ENCODE results near the gene PAWR. TPM values are rescaled to one million over a fixed set of nuclear protein-coding genes. Genes with fewer than 3 reads are reported as not detected.
A peak's percentile ranks its signal among the peaks of the same experiment; 100 is the strongest.

Gene PAWR
- total RNA-seq, 1 experiment from 2014 or later: 204 TPM

DNA sequence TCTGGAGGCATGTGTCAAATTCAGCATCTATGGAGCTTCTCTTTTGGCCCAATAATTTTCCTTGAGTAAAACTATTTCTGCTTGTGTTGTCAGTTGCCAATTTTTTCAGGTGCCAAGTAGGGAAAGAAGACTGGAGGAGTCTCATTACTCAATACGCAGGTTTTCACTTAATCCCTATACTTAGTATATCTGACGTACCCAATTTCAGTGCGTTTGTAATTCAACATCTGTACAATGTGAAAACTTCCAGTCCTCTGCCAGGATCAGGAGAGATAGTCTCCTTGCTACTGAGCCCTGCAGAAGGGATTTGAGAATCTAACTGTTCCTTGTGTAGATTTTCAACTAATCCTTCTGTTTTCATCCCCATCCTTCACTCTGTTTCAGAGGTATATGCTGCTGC lies 5.7 kb upstream of the PAWR start:
- peaks cover 32% of the 10 kb centered on the region for H3K4me1 ChIP-seq (replicated peaks; ENCODE audit: insufficient read depth)
- CTCF ChIA-PET: no interaction called here
- peaks cover 16% of the 10 kb centered on the region for H3K79me2 ChIP-seq (ENCODE audit: low read depth)
- H3K27ac ChIP-seq: no peak overlapping the region
- no peak overlapping the region for H3K4me3 ChIP-seq
- BruUV-seq (replicated peaks): no TSS peak
- no peaks in the 10 kb centered on the region for H3K27me3 ChIP-seq (ENCODE audit: insufficient read depth, low read depth)
- POLR2A ChIA-PET (ENCODE audit: unreplicated experiment): no interaction called here
- no peak for TF ChIP-seq EZH2 (IDR thresholded peaks at IDR 0.05; ENCODE audit: low read depth)
- TF ChIP-seq, protein P1, sequence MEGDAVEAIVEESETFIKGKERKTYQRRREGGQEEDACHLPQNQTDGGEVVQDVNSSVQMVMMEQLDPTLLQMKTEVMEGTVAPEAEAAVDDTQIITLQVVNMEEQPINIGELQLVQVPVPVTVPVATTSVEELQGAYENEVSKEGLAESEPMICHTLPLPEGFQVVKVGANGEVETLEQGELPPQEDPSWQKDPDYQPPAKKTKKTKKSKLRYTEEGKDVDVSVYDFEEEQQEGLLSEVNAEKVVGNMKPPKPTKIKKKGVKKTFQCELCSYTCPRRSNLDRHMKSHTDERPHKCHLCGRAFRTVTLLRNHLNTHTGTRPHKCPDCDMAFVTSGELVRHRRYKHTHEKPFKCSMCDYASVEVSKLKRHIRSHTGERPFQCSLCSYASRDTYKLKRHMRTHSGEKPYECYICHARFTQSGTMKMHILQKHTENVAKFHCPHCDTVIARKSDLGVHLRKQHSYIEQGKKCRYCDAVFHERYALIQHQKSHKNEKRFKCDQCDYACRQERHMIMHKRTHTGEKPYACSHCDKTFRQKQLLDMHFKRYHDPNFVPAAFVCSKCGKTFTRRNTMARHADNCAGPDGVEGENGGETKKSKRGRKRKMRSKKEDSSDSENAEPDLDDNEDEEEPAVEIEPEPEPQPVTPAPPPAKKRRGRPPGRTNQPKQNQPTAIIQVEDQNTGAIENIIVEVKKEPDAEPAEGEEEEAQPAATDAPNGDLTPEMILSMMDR (conservative IDR thresholded peaks at IDR 0.05): no peak
- no peaks in the 10 kb centered on the region for H3K9me3 ChIP-seq (ENCODE audit: insufficient read depth, low read depth)
- H4K20me1 ChIP-seq (ENCODE audit: insufficient read depth): no peaks in the 10 kb centered on the region
- no peaks in the 10 kb centered on the region for H3K36me3 ChIP-seq (ENCODE audit: low read depth)
- H3K9me2 ChIP-seq (ENCODE audit: insufficient read depth): no peaks in the 10 kb centered on the region
- DNase-seq: no peak
- no peak overlapping the region for H2AFZ ChIP-seq
- H3K4me2 ChIP-seq: no peak overlapping the region
- peaks cover 26% of the 10 kb centered on the region for H3F3A ChIP-seq (ENCODE audit: insufficient read depth, low read depth)
- intact Hi-C loops (cut with micrococcal nuclease; ENCODE audit: unreplicated experiment): no loop called here

DNA sequence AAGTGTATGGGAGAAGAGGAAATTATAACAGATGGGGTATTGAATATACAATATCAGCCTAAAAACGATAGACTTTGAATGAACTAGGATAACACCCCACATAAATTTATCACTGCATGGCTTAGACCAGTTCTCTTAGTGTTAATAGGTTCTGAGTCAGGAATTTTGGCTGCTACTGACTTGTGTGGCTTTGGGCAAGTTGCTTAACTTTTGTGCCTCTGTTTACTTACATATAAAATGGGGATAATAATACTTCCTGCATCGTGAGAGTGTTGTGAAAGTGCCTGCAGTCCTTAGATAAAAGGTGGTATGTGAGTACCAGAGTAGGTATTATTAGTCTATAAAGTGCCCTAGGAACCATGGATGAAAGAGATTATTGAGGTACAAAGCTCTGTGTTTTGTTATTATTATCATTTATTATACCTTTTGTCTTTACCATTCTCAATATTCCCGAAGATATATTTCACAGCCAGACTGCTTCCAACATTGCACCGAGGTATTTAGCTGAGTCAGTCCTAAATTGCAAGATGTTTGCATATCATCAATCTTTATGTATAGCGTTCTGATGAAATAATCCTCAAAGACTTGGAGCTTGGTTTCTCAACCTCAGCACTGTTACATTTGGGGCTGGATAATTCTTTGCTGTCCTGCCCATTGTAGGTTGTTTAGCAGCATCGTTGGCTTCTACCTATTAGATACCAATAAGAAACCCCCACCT lies 2.3 kb upstream of the PAWR start:
- DNase-seq: peak in 1 of 2 experiments; percentile 82
- no TSS peak for BruUV-seq (replicated peaks)
- intact Hi-C loops (cut with micrococcal nuclease; ENCODE audit: unreplicated experiment): loop anchor here (5.0 kb wide), 1 partner anchor 286 kb away; no protein-coding TSS in a partner anchor

DNA sequence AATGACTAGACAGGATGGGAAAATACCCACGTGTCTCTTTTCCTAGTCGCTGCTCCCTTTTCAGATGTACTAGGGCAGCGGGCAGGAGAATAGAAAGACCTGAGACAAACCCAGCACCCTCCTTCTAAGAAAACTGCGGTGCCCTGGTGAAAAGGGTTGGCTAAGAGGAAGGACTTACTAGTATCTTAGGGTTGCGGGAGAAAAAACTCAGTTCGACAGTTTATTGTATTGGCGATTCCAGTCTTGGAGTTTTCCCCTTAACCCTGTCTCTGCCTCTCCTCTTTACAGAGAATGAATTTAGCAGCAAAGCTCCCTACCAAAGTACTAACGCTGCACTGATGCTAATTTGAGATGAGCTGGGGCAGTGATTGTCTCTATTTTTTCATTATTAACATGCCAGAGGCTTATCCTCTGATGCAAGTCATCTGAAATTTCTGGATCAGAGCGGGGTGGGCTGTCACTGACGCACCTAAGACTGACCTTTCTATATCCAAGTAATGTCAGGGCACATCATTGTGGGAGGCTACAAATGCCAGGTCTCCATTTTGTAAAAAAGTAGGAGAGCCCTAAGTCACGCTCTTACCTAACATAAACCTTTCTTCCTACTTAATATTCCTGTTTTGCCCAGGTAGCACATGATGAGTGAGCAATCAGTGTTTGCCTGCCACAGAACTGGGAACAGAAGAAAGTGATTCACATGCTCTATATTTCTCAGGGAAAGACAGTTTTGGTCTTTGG lies 916 bp upstream of the PAWR start:
- peaks cover 5% of the 10 kb centered on the region; the same call in 1 of the 2 replicates for H3K36me3 ChIP-seq (ENCODE audit: low read depth)
- H3K79me2 ChIP-seq (ENCODE audit: low read depth): peaks cover 52% of the 10 kb centered on the region
- H3K4me2 ChIP-seq: peak overlapping the region; percentile 98
- TF ChIP-seq, protein P1 (conservative IDR thresholded peaks at IDR 0.05): no peak
- TF ChIP-seq EZH2 (IDR thresholded peaks at IDR 0.05; ENCODE audit: low read depth): no peak
- H3K9me2 ChIP-seq (ENCODE audit: insufficient read depth): no peaks in the 10 kb centered on the region
- ChIA-PET POLR2A (ENCODE audit: unreplicated experiment) (interaction anchor here (0.6 to 1.7 kb wide), 3 partner anchors 144 to 496 kb away, joined by 4 to 18 read pairs (median 6); no protein-coding TSS in a partner anchor), CTCF (interaction anchor here (1.0 kb wide), 1 partner anchor 272 kb away, joined by 3 read pairs; no protein-coding TSS in a partner anchor)
- H3K4me3 ChIP-seq: peak overlapping the region; percentile 76
- no peaks in the 10 kb centered on the region for H3K27me3 ChIP-seq (ENCODE audit: insufficient read depth, low read depth)
- H3K9me3 ChIP-seq (ENCODE audit: insufficient read depth, low read depth): no peaks in the 10 kb centered on the region
- peaks cover 30% of the 10 kb centered on the region for H3F3A ChIP-seq (ENCODE audit: insufficient read depth, low read depth)
- TSS peak; percentile 57 for BruUV-seq (replicated peaks)
- peaks cover 30% of the 10 kb centered on the region for H3K4me1 ChIP-seq (replicated peaks; ENCODE audit: insufficient read depth)
- peak overlapping the region; percentile 69 for H2AFZ ChIP-seq
- H4K20me1 ChIP-seq (ENCODE audit: insufficient read depth): peaks cover 12% of the 10 kb centered on the region
- H3K27ac ChIP-seq: peak overlapping the region; percentile 99
- intact Hi-C loops (cut with micrococcal nuclease; ENCODE audit: unreplicated experiment): loop anchor here (1.0 to 5.0 kb wide), 3 partner anchors 144 to 284 kb away; no protein-coding TSS in a partner anchor
- peak; percentile 19 to 78 for DNase-seq

More for the DNA sequence above, 2.3 kb upstream of the PAWR start:
- peaks cover 28% of the 10 kb centered on the region for H3K4me1 ChIP-seq (replicated peaks; ENCODE audit: insufficient read depth)
- H3K4me3 ChIP-seq: peak overlapping the region; percentile 76
- peak overlapping the region; percentile 98 for H3K4me2 ChIP-seq
- POLR2A ChIA-PET (ENCODE audit: unreplicated experiment): interaction anchor here (0.5 to 1.5 kb wide), 3 partner anchors 19 to 495 kb away, joined by 3 to 11 read pairs (median 4); no protein-coding TSS in a partner anchor
- H3K9me2 ChIP-seq (ENCODE audit: insufficient read depth): no peaks in the 10 kb centered on the region
- H2AFZ ChIP-seq: peak overlapping the region; percentile 69; the same call in 1 of the 2 replicates
- peaks cover 4% of the 10 kb centered on the region; the same call in 1 of the 2 replicates for H3K36me3 ChIP-seq (ENCODE audit: low read depth)
- H3K9me3 ChIP-seq (ENCODE audit: insufficient read depth, low read depth): no peaks in the 10 kb centered on the region
- H4K20me1 ChIP-seq (ENCODE audit: insufficient read depth): peaks cover 6% of the 10 kb centered on the region
- H3F3A ChIP-seq (ENCODE audit: insufficient read depth, low read depth): peaks cover 30% of the 10 kb centered on the region
- peaks cover 39% of the 10 kb centered on the region for H3K79me2 ChIP-seq (ENCODE audit: low read depth)
- H3K27me3 ChIP-seq (ENCODE audit: insufficient read depth, low read depth): no peaks in the 10 kb centered on the region
- CTCF ChIA-PET: interaction anchor here (0.5 kb wide), 1 partner anchor 97 kb away, joined by 5 read pairs; no protein-coding TSS in a partner anchor
- H3K27ac ChIP-seq: peak overlapping the region; percentile 99
- TF ChIP-seq, protein P1 (conservative IDR thresholded peaks at IDR 0.05): no peak
- TF ChIP-seq EZH2 (IDR thresholded peaks at IDR 0.05; ENCODE audit: low read depth): no peak
